HG02970 (cell line): Measurements from ENCODE around the gene CDC42BPG.

Experiments
- ATAC-seq: cut with Tn5 transposase; IDR thresholded peaks from one replicate; pipeline ENCODE4 v1.9.1; 2021; ENCODE audit warnings: mild to moderate bottlenecking, moderate library complexity, moderate number of reproducible peaks; ENCODE audit not compliant: unreplicated experiment, low FRiP score

Gene CDC42BPG, protein sequence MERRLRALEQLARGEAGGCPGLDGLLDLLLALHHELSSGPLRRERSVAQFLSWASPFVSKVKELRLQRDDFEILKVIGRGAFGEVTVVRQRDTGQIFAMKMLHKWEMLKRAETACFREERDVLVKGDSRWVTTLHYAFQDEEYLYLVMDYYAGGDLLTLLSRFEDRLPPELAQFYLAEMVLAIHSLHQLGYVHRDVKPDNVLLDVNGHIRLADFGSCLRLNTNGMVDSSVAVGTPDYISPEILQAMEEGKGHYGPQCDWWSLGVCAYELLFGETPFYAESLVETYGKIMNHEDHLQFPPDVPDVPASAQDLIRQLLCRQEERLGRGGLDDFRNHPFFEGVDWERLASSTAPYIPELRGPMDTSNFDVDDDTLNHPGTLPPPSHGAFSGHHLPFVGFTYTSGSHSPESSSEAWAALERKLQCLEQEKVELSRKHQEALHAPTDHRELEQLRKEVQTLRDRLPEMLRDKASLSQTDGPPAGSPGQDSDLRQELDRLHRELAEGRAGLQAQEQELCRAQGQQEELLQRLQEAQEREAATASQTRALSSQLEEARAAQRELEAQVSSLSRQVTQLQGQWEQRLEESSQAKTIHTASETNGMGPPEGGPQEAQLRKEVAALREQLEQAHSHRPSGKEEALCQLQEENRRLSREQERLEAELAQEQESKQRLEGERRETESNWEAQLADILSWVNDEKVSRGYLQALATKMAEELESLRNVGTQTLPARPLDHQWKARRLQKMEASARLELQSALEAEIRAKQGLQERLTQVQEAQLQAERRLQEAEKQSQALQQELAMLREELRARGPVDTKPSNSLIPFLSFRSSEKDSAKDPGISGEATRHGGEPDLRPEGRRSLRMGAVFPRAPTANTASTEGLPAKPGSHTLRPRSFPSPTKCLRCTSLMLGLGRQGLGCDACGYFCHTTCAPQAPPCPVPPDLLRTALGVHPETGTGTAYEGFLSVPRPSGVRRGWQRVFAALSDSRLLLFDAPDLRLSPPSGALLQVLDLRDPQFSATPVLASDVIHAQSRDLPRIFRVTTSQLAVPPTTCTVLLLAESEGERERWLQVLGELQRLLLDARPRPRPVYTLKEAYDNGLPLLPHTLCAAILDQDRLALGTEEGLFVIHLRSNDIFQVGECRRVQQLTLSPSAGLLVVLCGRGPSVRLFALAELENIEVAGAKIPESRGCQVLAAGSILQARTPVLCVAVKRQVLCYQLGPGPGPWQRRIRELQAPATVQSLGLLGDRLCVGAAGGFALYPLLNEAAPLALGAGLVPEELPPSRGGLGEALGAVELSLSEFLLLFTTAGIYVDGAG (N-terminal part only)

DNA sequence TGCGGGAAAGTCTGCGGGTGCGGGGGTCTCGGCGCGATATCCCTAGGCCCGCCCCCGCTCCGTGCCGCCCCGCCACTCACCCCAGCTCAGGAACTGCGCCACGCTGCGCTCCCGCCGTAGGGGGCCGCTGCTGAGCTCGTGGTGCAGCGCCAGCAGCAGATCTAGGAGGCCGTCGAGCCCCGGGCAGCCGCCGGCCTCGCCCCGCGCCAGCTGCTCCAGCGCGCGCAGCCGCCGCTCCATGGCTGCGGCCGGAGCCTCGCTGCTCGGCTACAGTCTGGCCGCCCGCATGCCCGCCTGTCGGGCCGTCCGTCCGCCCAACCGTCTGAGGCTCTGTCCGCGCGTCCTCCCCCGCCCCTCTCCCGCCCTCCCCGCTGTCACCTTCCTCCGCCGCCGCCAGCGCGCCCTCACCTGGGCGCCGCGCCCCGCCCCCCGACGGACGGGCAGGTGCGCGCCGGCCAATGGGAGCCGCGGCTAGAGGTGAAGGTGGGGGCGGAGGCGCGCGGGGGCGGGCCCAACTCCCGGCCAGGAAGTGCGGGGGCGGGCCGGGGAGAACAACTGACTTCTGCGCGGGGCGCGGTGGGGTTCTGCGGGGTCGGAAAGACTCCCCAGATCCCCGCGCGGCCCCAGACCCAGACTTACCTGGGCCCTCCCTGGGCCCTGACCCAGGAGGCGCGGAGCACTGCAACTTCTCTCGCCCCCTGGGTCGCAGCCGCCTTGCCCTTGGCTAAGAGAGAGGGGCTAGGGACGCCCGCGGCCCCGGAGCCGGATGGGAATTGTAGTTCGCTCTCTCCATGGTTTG, at the start of gene CDC42BPG:
Gene CDC42BPG, minus strand, starts transcription at position 324 of the 799 bp plus-strand sequence. Its CDS starts 84 bp downstream, at position 240.
- ATAC-seq = no peak

DNA sequence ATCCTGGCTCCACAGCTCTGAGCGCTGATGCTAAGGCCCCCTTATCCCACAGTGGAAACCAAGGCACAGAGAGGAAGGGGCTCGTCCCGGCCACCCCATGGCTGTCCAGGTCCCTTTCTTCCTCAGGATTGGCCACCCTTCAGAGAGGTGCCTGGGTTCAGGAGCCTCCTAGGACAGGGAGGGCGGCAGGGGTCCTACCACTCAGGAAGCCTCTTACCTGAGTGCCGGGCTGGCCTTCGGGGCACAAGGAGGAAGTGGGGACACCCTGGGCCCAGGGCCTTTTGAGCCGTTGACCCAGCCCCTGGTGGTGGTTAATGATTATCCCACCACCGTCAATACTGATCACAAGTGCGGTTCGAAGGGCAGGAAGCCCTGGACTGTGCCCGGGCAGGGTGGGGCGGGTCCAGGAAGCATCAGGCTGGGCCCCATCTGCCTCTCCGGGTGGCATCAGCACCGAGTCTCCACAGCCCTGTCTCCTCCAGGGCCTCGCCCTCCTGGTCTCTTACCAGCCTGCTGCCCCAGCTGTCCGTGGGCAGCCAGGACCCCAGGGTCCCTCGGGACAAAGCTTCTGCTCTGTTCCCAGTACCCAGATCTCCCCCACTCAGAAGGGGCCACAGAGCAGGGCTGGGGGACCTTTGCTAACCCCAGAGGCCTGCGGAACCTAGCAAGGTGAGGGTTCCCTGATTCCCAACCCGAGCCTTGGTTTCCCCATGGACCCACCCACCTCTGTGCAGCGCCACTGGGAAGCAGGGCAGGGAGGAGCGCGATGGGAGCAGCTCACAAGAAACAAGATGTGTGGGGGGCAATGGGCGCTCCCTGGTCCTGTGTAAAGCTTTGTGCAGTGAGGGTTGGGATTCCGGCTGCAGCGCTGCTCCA, 49.0 kb upstream of the CDC42BPG start:
- no peak for ATAC-seq

DNA sequence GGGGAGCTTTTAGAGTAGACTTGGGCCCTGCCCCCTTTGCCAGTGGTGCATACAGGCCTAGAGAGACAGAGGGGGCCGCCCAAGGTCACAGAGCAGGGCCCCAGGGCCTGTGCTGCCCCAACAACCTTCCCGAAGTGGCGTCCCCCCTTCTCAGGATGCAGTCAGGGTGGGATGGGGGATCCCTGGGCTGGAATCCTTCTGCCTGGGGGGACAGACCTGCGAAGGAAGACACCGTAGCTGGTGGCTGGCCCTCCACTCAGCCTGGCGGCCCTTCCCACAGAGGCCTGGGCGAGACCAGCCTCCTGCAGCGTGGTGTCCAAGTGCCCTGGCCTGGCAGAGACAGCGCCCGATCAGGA, 48.4 kb upstream of the CDC42BPG start:
- no peak for ATAC-seq

DNA sequence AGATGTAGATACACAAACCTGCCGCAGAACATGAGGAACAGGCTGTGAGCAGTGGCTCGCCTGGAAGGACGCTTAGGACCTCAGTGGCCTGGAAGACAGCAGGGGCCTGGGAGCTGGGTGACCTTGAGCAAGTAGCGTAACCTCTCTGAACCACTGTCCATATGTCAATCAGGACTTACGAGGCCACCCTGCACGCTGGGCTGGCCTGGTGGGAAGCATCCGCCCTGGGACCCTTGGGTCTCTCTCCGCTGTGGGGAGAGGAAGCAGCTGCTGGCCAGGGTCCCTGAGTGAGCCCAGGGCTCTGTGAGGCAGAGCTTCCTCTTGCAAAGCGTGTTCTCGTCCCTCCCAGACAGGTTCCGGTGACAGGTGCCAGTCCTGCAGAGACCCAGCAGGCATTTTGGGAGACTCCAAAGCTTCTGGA, 48.0 kb upstream of the CDC42BPG start:
- ATAC-seq = no peak

DNA sequence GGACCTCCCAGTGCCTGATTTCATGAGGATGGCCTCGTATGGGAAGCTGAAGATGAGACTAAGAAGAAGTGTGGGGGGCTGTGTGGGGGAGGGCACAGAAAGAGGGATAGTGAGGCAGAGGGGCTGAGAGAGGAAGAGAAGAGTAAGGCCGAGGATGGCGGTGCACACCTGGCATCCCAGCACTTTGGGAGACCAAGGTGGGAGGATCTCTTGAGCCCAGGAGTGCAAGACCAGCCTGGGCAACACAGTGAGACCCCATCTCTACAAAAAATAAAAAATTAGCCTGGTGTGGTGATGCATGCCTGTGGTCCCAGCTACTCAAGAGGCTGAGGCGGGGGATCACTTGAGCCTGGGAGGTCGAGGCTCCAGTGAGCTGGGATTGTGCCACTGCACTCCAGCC, 47.4 kb upstream of the CDC42BPG start:
- ATAC-seq = no peak

DNA sequence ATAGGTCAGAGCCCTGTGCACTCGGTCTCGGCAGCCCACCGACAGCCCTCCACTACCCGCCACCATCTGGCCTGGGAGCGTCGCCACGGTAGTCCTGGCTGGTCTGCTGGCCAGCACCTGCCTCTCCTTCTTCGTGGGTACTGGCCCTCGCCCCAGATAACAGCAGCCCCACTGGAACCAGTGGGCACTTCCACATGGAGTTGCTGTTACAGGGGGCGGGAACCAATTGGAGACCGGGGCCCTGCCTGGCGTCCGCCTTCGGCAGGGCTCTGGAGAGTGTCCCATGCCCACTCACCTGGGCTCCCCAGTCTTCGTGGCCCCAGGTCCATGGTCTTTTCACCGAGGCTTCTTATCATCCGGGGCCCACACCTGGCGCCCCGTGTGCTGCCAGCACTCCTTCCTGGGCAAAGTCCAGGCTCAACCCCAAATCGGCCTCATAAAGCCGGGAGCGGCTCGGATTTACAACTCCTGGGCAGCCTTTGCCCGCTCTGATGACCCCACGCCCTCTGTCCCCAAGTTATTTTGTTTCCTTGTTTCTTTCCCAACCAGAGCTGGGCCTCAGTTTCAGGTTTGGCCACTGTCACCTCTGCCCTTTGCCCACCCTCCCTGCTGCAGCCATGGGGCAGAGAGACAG, 46.9 kb upstream of the CDC42BPG start:
- no peak for ATAC-seq

DNA sequence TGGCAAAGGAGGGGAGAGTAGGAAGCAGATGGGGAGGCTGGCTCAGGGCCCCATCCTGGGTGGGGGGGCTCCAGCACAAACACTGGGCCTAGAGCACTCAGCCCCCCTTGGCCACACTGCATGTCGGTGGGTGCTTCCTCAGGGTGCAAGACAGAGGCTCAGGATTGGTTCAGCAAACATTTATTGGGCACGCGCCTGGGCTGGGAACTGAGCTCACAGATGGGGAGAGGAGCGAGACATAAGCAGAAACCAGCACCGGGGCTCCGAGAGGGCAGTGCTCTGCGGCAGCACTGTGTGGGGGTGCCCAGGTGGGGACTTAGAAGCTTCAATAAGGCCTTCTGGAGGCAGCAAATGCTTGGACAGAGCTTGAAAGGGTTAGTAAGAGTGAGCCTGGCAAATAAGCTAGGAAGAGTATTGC, 46.1 kb upstream of the CDC42BPG start:
- ATAC-seq = no peak

DNA sequence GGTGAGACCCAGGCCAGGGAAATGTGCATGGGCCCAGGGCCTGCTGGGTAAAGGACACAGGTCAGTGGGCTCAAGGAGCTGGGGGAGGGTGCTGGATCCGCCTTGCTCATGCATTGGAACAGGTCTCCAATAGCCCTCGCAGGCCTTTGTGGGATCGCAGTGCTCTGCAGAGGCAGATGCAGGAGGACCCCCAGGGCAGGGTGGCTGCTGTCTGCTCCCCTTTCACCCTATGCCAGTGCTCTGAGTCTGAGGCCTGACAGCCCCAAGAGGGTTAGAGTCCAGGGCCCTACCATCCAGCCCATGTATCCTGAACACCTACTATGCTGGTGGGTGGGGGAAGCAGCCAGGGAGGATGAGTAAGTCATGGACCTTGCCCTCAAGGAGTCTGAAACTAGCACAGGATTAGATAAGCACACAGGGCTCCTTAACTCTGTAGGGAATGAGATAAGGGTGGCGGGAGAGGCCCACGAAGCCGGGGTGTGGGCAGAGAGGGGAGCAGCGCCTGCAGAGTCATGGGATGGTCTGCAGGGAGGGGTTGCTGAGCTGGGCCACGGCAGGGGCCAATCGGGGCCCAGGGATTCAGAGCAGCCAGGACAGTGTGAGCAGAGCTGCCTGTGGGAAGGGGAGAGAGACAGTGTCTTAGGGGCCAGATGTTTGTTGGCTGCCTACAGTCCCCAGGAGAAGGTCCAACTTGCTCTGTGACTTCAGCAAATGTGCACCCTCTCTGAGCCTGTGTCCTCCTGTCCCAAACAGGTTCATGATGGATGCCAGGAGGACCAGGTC, 44.5 kb upstream of the CDC42BPG start:
- no peak for ATAC-seq

DNA sequence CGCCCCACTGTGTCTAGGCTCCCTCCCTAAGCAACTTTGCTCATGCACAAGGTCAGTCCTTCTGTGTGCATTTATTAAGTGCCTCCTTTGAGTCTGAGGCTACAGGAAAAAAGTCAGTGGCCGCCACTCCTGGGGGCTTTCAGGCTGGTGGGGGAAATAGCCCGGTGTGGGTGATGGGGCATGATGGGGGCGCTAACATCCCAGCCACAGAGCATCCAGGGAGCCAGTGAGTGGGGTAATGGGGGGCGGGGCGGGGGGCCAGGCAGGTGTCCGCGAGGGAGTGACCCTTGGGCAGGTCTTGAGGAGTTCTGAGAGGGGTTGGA, 43.9 kb upstream of the CDC42BPG start:
- ATAC-seq = no peak

DNA sequence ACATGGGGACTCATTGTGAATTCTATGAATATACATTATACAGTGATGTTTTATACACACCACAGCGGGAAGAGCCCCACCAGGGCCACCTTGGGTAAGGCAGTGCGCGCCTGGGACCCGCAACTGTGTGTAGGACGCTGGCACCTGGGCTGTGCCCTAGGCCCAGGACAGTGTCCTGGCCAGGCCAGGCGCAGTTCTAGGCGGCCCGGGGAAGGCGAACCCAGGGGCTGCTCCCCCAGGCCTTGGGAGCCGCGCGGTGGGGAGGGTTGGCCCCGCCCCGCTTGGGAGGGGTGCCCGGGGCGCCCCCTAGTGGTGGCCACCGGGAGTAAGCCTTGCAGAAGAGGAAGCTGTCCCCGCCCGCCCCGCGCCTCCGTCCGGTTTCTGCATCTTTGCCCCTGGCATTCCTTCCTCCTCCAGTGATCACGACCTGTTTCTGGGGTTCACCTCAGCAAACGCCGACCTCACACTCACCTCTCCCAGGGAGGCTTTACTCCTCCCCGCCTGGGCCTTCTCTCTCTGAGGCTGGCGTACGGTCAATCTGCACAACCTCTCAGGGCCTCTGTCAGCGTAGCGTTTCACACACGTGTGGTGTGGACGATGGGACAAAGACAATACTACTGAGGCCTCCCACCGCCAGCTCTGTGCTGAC, 43.4 kb upstream of the CDC42BPG start:
- no peak for ATAC-seq

DNA sequence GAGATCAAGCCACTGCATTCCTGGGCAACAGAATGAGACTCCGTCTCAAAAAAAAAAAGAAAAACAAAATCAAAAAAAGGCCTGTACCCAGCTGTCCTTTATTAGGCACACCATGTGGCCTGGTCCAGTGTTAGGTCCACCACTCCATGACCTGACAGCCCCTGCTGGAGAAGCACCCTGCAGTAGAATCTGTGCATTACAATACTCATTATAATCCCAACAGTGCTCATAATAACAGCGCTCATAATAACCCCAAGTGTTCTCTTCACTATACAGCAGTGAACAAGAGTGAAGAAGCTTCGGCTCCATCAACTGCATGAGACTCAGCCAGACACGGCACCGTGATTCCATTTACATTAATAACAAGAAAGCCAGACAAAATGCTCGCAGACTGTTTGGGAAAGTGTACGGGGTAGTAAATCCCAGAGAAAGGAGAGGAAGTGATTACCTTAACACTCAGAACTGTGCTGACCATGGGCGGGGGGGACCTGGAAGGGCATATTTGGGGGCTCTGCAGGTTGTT, 42.8 kb upstream of the CDC42BPG start:
- ATAC-seq = no peak

DNA sequence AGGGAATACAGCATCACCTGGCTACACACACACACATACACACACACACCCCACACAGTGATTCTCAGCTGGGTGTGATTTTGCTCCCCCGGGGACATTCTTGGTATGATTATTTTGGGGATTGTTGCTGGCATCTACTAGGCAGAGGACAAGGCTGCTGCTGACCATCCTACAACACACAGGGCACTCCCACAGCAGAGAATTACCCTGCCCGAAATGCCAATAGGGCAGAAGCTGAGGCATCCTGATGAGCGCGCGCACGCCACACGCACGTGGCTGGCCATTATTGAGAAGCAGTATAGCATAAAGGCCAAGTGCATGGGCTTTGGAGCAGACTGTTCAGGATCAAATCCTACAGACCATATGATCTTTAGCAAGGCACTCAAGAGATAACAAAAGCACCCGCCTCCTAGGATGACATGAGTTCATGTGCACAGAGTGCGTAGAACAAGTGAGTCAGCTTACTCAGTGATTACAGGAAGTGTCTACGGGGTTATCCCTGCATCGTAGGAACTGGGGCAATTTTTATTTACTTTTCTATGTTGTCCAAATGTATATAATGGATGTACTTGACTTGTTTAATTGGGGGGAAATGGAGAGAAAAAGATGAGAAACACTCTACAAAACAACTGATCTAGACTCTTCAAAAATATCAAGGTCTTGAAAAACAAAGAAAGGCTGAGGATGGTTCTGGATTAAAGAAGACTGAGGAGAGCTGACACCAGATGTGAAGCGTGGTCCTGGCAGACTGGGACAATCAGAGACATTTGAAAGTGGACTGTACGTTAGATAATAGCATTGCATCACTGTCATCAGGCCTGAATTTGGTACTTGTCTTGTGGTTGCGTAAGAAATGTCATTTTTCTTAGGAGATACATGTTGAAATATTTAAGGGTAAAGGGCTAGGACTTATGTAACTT, 41.2 kb upstream of the CDC42BPG start:
- ATAC-seq = no peak

DNA sequence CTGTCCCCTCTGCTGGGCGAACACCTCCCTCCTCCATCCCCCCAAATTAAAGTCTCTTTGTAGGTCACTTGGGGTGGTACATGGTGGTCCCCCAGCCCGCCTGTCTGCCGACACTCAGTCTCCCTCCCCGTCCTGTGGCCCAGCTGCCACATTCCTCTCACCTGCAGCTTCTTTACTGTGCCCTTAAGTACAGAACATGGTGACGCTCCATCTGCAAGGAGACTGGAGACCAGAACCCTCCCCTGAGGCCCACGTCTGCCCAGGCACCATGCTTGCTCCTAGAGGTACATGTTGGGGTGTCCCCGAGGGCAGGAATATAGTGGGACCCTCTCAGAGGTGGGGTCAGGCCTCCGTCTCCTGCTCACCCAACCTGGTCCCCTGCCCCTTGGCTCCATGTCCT, 39.6 kb upstream of the CDC42BPG start:
- ATAC-seq = no peak

DNA sequence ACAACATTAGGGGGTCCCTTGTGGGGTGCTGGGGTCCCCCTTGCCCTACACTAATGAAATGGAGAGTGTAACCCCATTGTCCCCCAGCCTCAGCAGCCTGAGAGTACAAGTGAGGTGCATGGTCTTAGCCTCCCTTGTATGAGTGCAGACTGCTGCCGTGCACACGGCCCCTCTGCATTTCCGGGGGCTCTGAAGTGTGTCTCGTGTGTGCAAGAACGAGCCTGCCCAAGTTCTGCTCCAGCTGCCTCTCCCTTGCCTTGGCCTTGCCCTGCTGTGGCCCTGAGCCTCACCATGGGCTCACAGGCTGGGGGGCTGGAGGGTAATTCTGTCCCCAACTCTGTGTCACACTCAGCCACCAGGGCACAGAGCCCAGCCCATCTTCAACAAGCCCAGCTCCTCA, 39.1 kb upstream of the CDC42BPG start:
- ATAC-seq = no peak

DNA sequence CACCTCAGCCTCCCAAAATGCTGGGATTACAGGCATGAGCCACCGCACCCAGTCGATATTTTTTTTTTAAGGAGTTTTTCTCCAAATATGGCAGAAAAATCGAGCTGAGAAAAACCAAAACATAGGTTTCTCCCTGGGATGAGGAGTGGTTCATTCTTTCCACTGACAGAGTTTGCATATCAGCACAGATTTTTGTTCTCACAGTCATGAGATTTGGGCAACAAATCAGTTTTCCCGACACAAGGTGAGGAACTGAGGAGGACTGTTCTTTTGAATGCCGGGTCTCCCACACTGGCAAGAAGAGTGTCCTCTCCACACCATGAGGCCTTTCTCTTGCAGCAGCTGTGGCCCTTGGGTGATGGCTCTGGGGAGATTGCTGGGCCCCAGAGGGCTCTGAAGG, 37.8 kb upstream of the CDC42BPG start:
- no peak for ATAC-seq

DNA sequence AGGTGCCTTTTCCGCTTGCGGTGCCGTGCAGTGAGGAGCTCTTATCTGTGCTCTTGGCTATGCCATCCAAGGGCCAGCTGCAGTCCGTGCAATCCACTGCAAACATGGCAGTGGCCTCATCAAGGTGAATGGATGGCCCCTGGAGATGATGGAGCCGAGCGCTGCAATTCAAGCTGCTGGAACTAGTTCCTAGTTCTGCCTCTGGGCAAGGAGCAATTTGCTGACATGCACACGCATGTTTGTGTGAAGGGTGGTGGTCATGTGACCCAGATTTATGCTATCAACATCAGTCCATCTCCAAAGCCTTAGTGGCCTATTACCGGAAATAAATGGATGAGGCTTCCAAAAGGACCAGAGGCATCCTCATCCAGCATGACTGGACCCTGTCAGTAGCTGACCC, 37.0 kb upstream of the CDC42BPG start:
- ATAC-seq = no peak
